HCT116 (cell line): Measurements from ENCODE around the gene LPAR6. TPM values are rescaled to one million over a fixed set of nuclear protein-coding genes. Genes with fewer than 3 reads are reported as not detected.

Experiments used
- ATAC-seq: fragments of 200-7000 bp; cut with Tn5 transposase; 2 replicates; pipeline ENCODE4 v1.9.1; 2020; ENCODE audit warnings: mild to moderate bottlenecking, moderate library complexity
- BruUV-seq: library from RNA; stranded (reverse); fragments of 400-500 nt; replicated peaks from 2 replicates; lab custom pipeline; 2021; lab: Mats Ljungman, UMichigan
- CTCF ChIA-PET: fragments of 300-600 bp; sonication (Branson Sonifier 250); formaldehyde crosslinking; loops from one replicate; lab custom pipeline; 2021; ENCODE audit warnings: antibody characterized with exemption; lab: Charles Lee
- POLR2A ChIA-PET: fragments of 300-600, 350-600 bp; sonication (Branson Sonifier 250); formaldehyde crosslinking; loops from one replicate; lab custom pipeline; 2021; ENCODE audit warnings: antibody characterized with exemption; lab: Charles Lee
- RAD21 ChIA-PET, 2 experiments: fragments of 300-600 bp; sonication (Branson Sonifier 250); formaldehyde crosslinking; loops; one replicate each; lab custom pipeline; 2023; ENCODE audit warnings: low total read pairs in 2 of 2; ENCODE audit not compliant: uncharacterized antibody in 2 of 2, unreplicated experiment in 2 of 2, low non-redundant PET in 1 of 2; lab: Charles Lee
- DNase-seq: peaks from one replicate; pipeline ENCODE4 v3.0.0-alpha.2; 2010; ENCODE audit warnings: low read depth, low spot score
- H2AFZ ChIP-seq: fragments of 200-600 bp; shearing (Covaris generic), sonication (generic); 2 replicates; pipeline ENCODE4 v1.6.1; 2017; ENCODE audit warnings: low read depth, mixed run types, mixed read lengths, antibody characterized with exemption, low read length; ENCODE audit not compliant: poor library complexity, severe bottlenecking
- H3K27ac ChIP-seq: 2 replicates; pipeline ENCODE4 v1.5.1; 2012; ENCODE audit warnings: low read depth, low read length
- H3K27me3 ChIP-seq: fragments of 200-600 bp; sonication (generic); 2 replicates; pipeline ENCODE4 v1.6.1; 2016; ENCODE audit warnings: mixed run types, low read length, mixed read lengths; ENCODE audit not compliant: insufficient read depth
- H3K36me3 ChIP-seq, 2 experiments: fragments of 200-500 bp in 1 of 2; fragments of 200-600 bp in 1 of 2; sonication (Bioruptor generic) in 1 of 2; sonication (generic) in 1 of 2; 2 replicates each; pipeline versions ENCODE4 v1.5.1 to v1.6.1; 2014 to 2016; ENCODE audit warnings: low read length in 2 of 2, inconsistent platforms in 1 of 2, mixed read lengths in 1 of 2, mixed run types in 1 of 2; ENCODE audit not compliant: insufficient read depth in 2 of 2, control insufficient read depth in 1 of 2
- H3K4me1 ChIP-seq, 2 experiments: fragments of 200-600 bp in 1 of 2; sonication (generic) in 1 of 2; 2 replicates each; pipeline versions ENCODE4 v1.5.1 to v1.6.1; 2012 to 2017; ENCODE audit warnings: low read length in 2 of 2, inconsistent platforms in 1 of 2, mild to moderate bottlenecking in 1 of 2, mixed read lengths in 1 of 2, mixed run types in 1 of 2, moderate library complexity in 1 of 2; ENCODE audit not compliant: insufficient read depth in 2 of 2, control insufficient read depth in 1 of 2
- H3K4me2 ChIP-seq: fragments of 200-600 bp; sonication (generic); 2 replicates; pipeline ENCODE4 v1.6.1; 2017; ENCODE audit warnings: mixed run types, low read length, mixed read lengths
- H3K4me3 ChIP-seq, 2 experiments: fragments of 200-600 bp in 1 of 2; sonication (generic) in 1 of 2; replicated peaks in 1 of 2; 2 replicates each; pipeline ENCODE4 v1.5.1; 2011 to 2016; ENCODE audit warnings: low read length in 2 of 2, control low read depth in 1 of 2, low read depth in 1 of 2, mild to moderate bottlenecking in 1 of 2, mixed read lengths in 1 of 2, mixed run types in 1 of 2
- H3K79me2 ChIP-seq: fragments of 200-600 bp; sonication (generic); 2 replicates; pipeline ENCODE4 v1.6.1; 2017; ENCODE audit warnings: mild to moderate bottlenecking, mixed run types, low read length, moderate library complexity, mixed read lengths; ENCODE audit not compliant: insufficient read depth
- H3K9ac ChIP-seq: fragments of 200-600 bp; sonication (generic); 2 replicates; pipeline ENCODE4 v1.6.1; 2016; ENCODE audit warnings: low read length, mixed read lengths
- H3K9me2 ChIP-seq: fragments of 200-600 bp; sonication (generic), shearing (Covaris generic); 2 replicates; pipeline ENCODE4 v1.6.1; 2017; ENCODE audit warnings: mixed run types, mild to moderate bottlenecking, moderate library complexity; ENCODE audit not compliant: insufficient read depth
- H3K9me3 ChIP-seq, 2 experiments: fragments of 200-500 bp in 1 of 2; fragments of 200-600 bp in 1 of 2; sonication (Bioruptor generic) in 1 of 2; sonication (generic) in 1 of 2; 2 replicates each; pipeline ENCODE4 v1.6.1; 2014 to 2017; ENCODE audit warnings: low read length in 2 of 2, mixed read lengths in 2 of 2, inconsistent platforms in 1 of 2, low read depth in 1 of 2, mild to moderate bottlenecking in 1 of 2, mixed run types in 1 of 2, moderate library complexity in 1 of 2; ENCODE audit not compliant: control insufficient read depth in 1 of 2, insufficient read depth in 1 of 2
- H4K20me1 ChIP-seq: fragments of 200-600 bp; sonication (generic), shearing (Covaris generic); 2 replicates; pipeline ENCODE4 v1.6.1; 2017; ENCODE audit warnings: mixed run types, mild to moderate bottlenecking, moderate library complexity; ENCODE audit not compliant: insufficient read depth
- ELF1 ChIP-seq: IDR thresholded peaks from 2 replicates; pipeline ENCODE4 v1.6.1; 2012; ENCODE audit warnings: low read depth, borderline replicate concordance
- SRF ChIP-seq: IDR thresholded peaks from 2 replicates; pipeline ENCODE4 v1.6.1; 2012; ENCODE audit warnings: low read depth
- ZFX ChIP-seq: fragments of 450-650 bp; IDR thresholded peaks from 2 replicates; pipeline ENCODE4 v1.6.1; 2017
- ZNF274 ChIP-seq: fragments of 200-500 bp; sonication (Bioruptor generic); IDR thresholded peaks from 2 replicates; pipeline ENCODE4 v1.6.1; 2014; ENCODE audit warnings: mild to moderate bottlenecking, low read depth, low read length, inconsistent platforms
- intact Hi-C: fragments of 100-400 bp; cut with micrococcal nuclease; formaldehyde crosslinking; loops from 2 replicates; pipeline ENCODE4 v1.10.0; 2022
- total RNA-seq: library from RNA; stranded (reverse); gene quantifications from one replicate; pipeline ENCODE4 v1.2.1, GENCODE V29; 2021; ENCODE audit not compliant: unreplicated experiment
- TF ChIP-seq, protein P1 (sequence below), 3 experiments: fragments of 200-600 bp in 1 of 3; sonication (generic) in 1 of 3; IDR thresholded peaks in 2 of 3; conservative IDR thresholded peaks in 1 of 3; 2 replicates each; pipeline ENCODE4 v1.5.1; 2012 to 2017; ENCODE audit warnings: low read depth in 2 of 3, low read length in 2 of 3, antibody characterized with exemption in 1 of 3, borderline replicate concordance in 1 of 3, control low read depth in 1 of 3, mild to moderate bottlenecking in 1 of 3, mixed read lengths in 1 of 3, mixed run types in 1 of 3, moderate library complexity in 1 of 3; ENCODE audit not compliant: insufficient read depth in 1 of 3
- TF ChIP-seq, protein P2 (sequence below): IDR thresholded peaks from 2 replicates; pipeline ENCODE4 v1.6.1; 2012

The LPAR6 gene
- total RNA-seq, 1 experiment from 2014 or later = 0.12 TPM

DNA sequence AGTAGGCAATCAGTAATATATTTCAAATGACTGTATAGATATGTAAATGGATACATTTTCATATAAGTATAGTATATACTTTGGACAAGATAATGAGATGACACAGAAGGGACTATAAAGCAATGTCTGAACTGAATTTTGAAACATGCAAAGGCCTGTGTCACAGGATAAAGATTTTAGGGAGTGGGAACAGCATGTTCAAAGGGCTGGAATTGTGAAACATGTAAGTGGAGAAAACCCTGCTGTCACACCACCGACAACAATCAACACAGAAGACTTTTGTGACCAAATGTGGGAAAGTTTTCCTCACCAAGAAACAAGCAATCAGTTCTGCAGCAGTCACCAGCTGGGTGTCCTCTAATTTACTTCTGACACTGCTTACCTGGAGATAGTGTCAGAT is 42.9 kb downstream of the LPAR6 start:
- Histone ChIP-seq H3K9ac (no peak overlapping the region), H3K36me3 (no peaks in the 10 kb centered on the region), H3K79me2 (no peaks in the 10 kb centered on the region), H3K4me2 (no peak overlapping the region), H2AFZ (no peak overlapping the region), H3K4me1 (no peaks in the 10 kb centered on the region), H3K27ac (no peak overlapping the region), H3K27me3 (no peaks in the 10 kb centered on the region), H3K9me3 (no peaks in the 10 kb centered on the region), H3K4me3 (no peak overlapping the region), H4K20me1 (no peaks in the 10 kb centered on the region), H3K9me2 (no peaks in the 10 kb centered on the region)
- ChIA-PET RAD21 (no interaction called here), CTCF (no interaction called here), POLR2A (no interaction called here)
- TF ChIP-seq, protein P1, sequence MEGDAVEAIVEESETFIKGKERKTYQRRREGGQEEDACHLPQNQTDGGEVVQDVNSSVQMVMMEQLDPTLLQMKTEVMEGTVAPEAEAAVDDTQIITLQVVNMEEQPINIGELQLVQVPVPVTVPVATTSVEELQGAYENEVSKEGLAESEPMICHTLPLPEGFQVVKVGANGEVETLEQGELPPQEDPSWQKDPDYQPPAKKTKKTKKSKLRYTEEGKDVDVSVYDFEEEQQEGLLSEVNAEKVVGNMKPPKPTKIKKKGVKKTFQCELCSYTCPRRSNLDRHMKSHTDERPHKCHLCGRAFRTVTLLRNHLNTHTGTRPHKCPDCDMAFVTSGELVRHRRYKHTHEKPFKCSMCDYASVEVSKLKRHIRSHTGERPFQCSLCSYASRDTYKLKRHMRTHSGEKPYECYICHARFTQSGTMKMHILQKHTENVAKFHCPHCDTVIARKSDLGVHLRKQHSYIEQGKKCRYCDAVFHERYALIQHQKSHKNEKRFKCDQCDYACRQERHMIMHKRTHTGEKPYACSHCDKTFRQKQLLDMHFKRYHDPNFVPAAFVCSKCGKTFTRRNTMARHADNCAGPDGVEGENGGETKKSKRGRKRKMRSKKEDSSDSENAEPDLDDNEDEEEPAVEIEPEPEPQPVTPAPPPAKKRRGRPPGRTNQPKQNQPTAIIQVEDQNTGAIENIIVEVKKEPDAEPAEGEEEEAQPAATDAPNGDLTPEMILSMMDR (IDR thresholded peaks at IDR 0.05 in 2 of 3, conservative IDR thresholded peaks at IDR 0.05 in 1 of 3; ENCODE audit: borderline replicate concordance in 1 of 3, insufficient read depth in 1 of 3, low read depth in 2 of 3, low read length in 2 of 3) = no peak
- no peak for TF ChIP-seq ELF1
- TF ChIP-seq ZNF274 = no peak
- no peak for TF ChIP-seq ZFX
- TF ChIP-seq SRF = no peak
- TF ChIP-seq, protein P2, sequence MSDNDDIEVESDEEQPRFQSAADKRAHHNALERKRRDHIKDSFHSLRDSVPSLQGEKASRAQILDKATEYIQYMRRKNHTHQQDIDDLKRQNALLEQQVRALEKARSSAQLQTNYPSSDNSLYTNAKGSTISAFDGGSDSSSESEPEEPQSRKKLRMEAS = no peak
- ATAC-seq (no peak), DNase-seq (no peak)
- no TSS peak for BruUV-seq
- intact Hi-C loops = no loop called here

Other genes with a start within 250 kb of the LPAR6 start
- 124 TPM for gene ITM2B, start 179.9 kb downstream of the LPAR6 start, total RNA-seq
- 36.7 TPM for gene RB1, start 109.4 kb downstream of the LPAR6 start, total RNA-seq
- gene RCBTB2, start 120.0 kb upstream of the LPAR6 start, total RNA-seq = 1.3 TPM
- gene CYSLTR2, start 240.8 kb upstream of the LPAR6 start, total RNA-seq = not detected